ENCODE results near the gene PACRG. TPM values are rescaled to one million over a fixed set of nuclear protein-coding genes. Genes with fewer than 3 reads are reported as not detected.
"Not testable (repeated sequence)": the region's sequence is repeated elsewhere in the genome, so short reads cannot be mapped to it uniquely, and the experiment has no call there.

PACRG gene
- total RNA-seq, 5 donors from 2014 or later (not counting 1 experiment from before 2014, with no cell fraction given): 0.20 to 3.0 (median 1.2) TPM; not detected in 1

- H3K4me1 ChIP-seq (ENCODE audit: control insufficient read depth in 1 of 2, extremely low read depth in 1 of 2, insufficient read depth in 2 of 2, low read length in 2 of 2); H3K36me3 ChIP-seq (ENCODE audit: control insufficient read depth in 2 of 2, extremely low read depth in 1 of 2, insufficient read depth in 1 of 2, low read length in 1 of 2); H3K9me3 Mint-ChIP-seq; H3K9me3 ChIP-seq; ATAC-seq (replicated peaks in 1 of 4); H3K4me3 ChIP-seq (ENCODE audit: control insufficient read depth in 1 of 2, extremely low read depth in 1 of 2, low read length in 1 of 2); H3K27ac ChIP-seq (ENCODE audit: low read length); H3K36me3 Mint-ChIP-seq; H3K4me3 Mint-ChIP-seq; DNase-seq; H3K4me1 Mint-ChIP-seq; POLR2A ChIA-PET; CTCF ChIA-PET; H3K27ac Mint-ChIP-seq: not testable (repeated sequence)
- WGBS (ENCODE audit: insufficient coverage): 89% methylated on average over 10 of the region's 12 CpGs
- peaks cover 0 to 17% of the 10 kb centered on the region in 2 experiments for H3K27me3 ChIP-seq (replicated peaks in 1 of 2; ENCODE audit: control insufficient read depth in 2 of 2, extremely low read depth in 1 of 2, insufficient read depth in 2 of 2, low read length in 1 of 2)
- peaks cover 22 to 26% of the 10 kb centered on the region in 2 donors for H3K27me3 Mint-ChIP-seq
Observed at GRCh38 chr6:163316866-163317495, 589.2 kb downstream of the PACRG start.

GRCh38 chr6:163318071-163318786 is 590.5 kb downstream of the PACRG start:
- no peak overlapping the region for H3K27ac ChIP-seq (ENCODE audit: low read length)
- H3K9me3 ChIP-seq: no peaks in the 10 kb centered on the region
- Mint-ChIP-seq H3K9me3 (no peaks in the 10 kb centered on the region), H3K4me1 (no peaks in the 10 kb centered on the region), H3K36me3 (no peaks in the 10 kb centered on the region), H3K27me3 (peaks cover 21 to 27% of the 10 kb centered on the region in 2 donors), H3K4me3 (no peak overlapping the region), H3K27ac (no peak overlapping the region)
- ChIA-PET POLR2A (no interaction called here), CTCF (no interaction called here)
- H3K4me1 ChIP-seq (ENCODE audit: control insufficient read depth in 1 of 2, extremely low read depth in 1 of 2, insufficient read depth in 2 of 2, low read length in 2 of 2): no peaks in the 10 kb centered on the region
- no peak overlapping the region for H3K4me3 ChIP-seq (ENCODE audit: control insufficient read depth in 1 of 2, extremely low read depth in 1 of 2, low read length in 1 of 2)
- no peak for ATAC-seq (replicated peaks in 1 of 4)
- no peak for DNase-seq
- H3K36me3 ChIP-seq (ENCODE audit: control insufficient read depth in 2 of 2, extremely low read depth in 1 of 2, insufficient read depth in 1 of 2, low read length in 1 of 2): no peaks in the 10 kb centered on the region
- 89% methylated on average over 6 of the region's 13 CpGs for WGBS (ENCODE audit: insufficient coverage)
- peaks cover 0 to 13% of the 10 kb centered on the region in 2 experiments for H3K27me3 ChIP-seq (replicated peaks in 1 of 2; ENCODE audit: control insufficient read depth in 2 of 2, extremely low read depth in 1 of 2, insufficient read depth in 2 of 2, low read length in 1 of 2)

- H3K27me3 Mint-ChIP-seq: peaks cover 17 to 27% of the 10 kb centered on the region in 2 donors
- no peak overlapping the region for H3K27ac Mint-ChIP-seq
- H3K4me3 Mint-ChIP-seq: no peak overlapping the region
- H3K4me1 Mint-ChIP-seq: no peaks in the 10 kb centered on the region
- CTCF ChIA-PET: no interaction called here
- no peaks in the 10 kb centered on the region for H3K4me1 ChIP-seq (ENCODE audit: control insufficient read depth in 1 of 2, extremely low read depth in 1 of 2, insufficient read depth in 2 of 2, low read length in 2 of 2)
- no peak overlapping the region for H3K27ac ChIP-seq (ENCODE audit: low read length)
- DNase-seq: no peak
- no peak for ATAC-seq (replicated peaks in 1 of 4)
- H3K36me3 Mint-ChIP-seq: no peaks in the 10 kb centered on the region
- no peaks in the 10 kb centered on the region for H3K9me3 Mint-ChIP-seq
- H3K36me3 ChIP-seq (ENCODE audit: control insufficient read depth in 2 of 2, extremely low read depth in 1 of 2, insufficient read depth in 1 of 2, low read length in 1 of 2): no peaks in the 10 kb centered on the region
- POLR2A ChIA-PET: interaction anchor here in 1 of 2 donors (0.5 kb wide), 1 partner anchor 107 kb away, joined by 4 read pairs; no protein-coding TSS in a partner anchor
- 94% methylated on average over 6 of the region's 10 CpGs for WGBS (ENCODE audit: insufficient coverage)
- H3K9me3 ChIP-seq: no peaks in the 10 kb centered on the region
- peaks cover 0 to 20% of the 10 kb centered on the region in 2 experiments for H3K27me3 ChIP-seq (replicated peaks in 1 of 2; ENCODE audit: control insufficient read depth in 2 of 2, extremely low read depth in 1 of 2, insufficient read depth in 2 of 2, low read length in 1 of 2)
- H3K4me3 ChIP-seq (ENCODE audit: control insufficient read depth in 1 of 2, extremely low read depth in 1 of 2, low read length in 1 of 2): no peak overlapping the region
Observed at GRCh38 chr6:163319609-163320366, 592.0 kb downstream of the PACRG start.

- no peak overlapping the region for H3K27ac Mint-ChIP-seq
Observed at GRCh38 chr6:163320402-163320801, 592.6 kb downstream of the PACRG start.

GRCh38 chr6:163320804-163321203 is 593.0 kb downstream of the PACRG start:
- Mint-ChIP-seq H3K9me3 (no peaks in the 10 kb centered on the region), H3K36me3 (no peaks in the 10 kb centered on the region), H3K4me3 (no peak overlapping the region), H3K4me1 (no peaks in the 10 kb centered on the region), H3K27ac (no peak overlapping the region), H3K27me3 (peaks cover 17 to 25% of the 10 kb centered on the region in 2 donors)
- DNase-seq: no peak
- ATAC-seq (replicated peaks in 1 of 4): no peak
- no peak overlapping the region for H3K4me3 ChIP-seq (ENCODE audit: control insufficient read depth in 1 of 2, extremely low read depth in 1 of 2, low read length in 1 of 2)
- no peaks in the 10 kb centered on the region for H3K9me3 ChIP-seq
- no peaks in the 10 kb centered on the region for H3K36me3 ChIP-seq (ENCODE audit: control insufficient read depth in 2 of 2, extremely low read depth in 1 of 2, insufficient read depth in 1 of 2, low read length in 1 of 2)
- no CpG with 5 or more reads among the region's 2 CpGs for WGBS (ENCODE audit: insufficient coverage)
- CTCF ChIA-PET: no interaction called here
- no peak overlapping the region for H3K27ac ChIP-seq (ENCODE audit: low read length)
- POLR2A ChIA-PET: no interaction called here
- no peaks in the 10 kb centered on the region for H3K4me1 ChIP-seq (ENCODE audit: control insufficient read depth in 1 of 2, extremely low read depth in 1 of 2, insufficient read depth in 2 of 2, low read length in 2 of 2)
- peaks cover 0 to 23% of the 10 kb centered on the region in 2 experiments for H3K27me3 ChIP-seq (replicated peaks in 1 of 2; ENCODE audit: control insufficient read depth in 2 of 2, extremely low read depth in 1 of 2, insufficient read depth in 2 of 2, low read length in 1 of 2)

More at GRCh38 chr6:163320402-163320801, 592.6 kb downstream of the PACRG start:
- Histone ChIP-seq H3K27me3 (replicated peaks in 1 of 2; ENCODE audit: control insufficient read depth in 2 of 2, extremely low read depth in 1 of 2, insufficient read depth in 2 of 2, low read length in 1 of 2) (peaks cover 0 to 23% of the 10 kb centered on the region in 2 experiments), H3K4me1 (ENCODE audit: control insufficient read depth in 1 of 2, extremely low read depth in 1 of 2, insufficient read depth in 2 of 2, low read length in 2 of 2) (no peaks in the 10 kb centered on the region), H3K36me3 (ENCODE audit: control insufficient read depth in 2 of 2, extremely low read depth in 1 of 2, insufficient read depth in 1 of 2, low read length in 1 of 2) (no peaks in the 10 kb centered on the region), H3K4me3 (ENCODE audit: control insufficient read depth in 1 of 2, extremely low read depth in 1 of 2, low read length in 1 of 2) (no peak overlapping the region), H3K9me3 (no peaks in the 10 kb centered on the region), H3K27ac (ENCODE audit: low read length) (no peak overlapping the region)
- ChIA-PET CTCF (no interaction called here), POLR2A (interaction anchor here in 1 of 2 donors (0.5 kb wide), 1 partner anchor 106 kb away, joined by 4 read pairs; no protein-coding TSS in a partner anchor)
- Mint-ChIP-seq H3K4me3 (no peak overlapping the region), H3K36me3 (no peaks in the 10 kb centered on the region), H3K27me3 (peaks cover 17 to 28% of the 10 kb centered on the region in 2 donors), H3K4me1 (no peaks in the 10 kb centered on the region), H3K9me3 (no peaks in the 10 kb centered on the region)
- no CpG with 5 or more reads among the region's 3 CpGs for WGBS (ENCODE audit: insufficient coverage)
- DNase-seq (no peak), ATAC-seq (replicated peaks in 1 of 4) (no peak)

GRCh38 chr6:163321717-163322116 is 593.9 kb downstream of the PACRG start:
- Mint-ChIP-seq H3K4me1 (no peaks in the 10 kb centered on the region), H3K9me3 (no peaks in the 10 kb centered on the region), H3K27me3 (peaks cover 17 to 28% of the 10 kb centered on the region in 2 donors), H3K27ac (no peak overlapping the region), H3K4me3 (no peak overlapping the region), H3K36me3 (no peaks in the 10 kb centered on the region)
- Histone ChIP-seq H3K36me3 (ENCODE audit: control insufficient read depth in 2 of 2, extremely low read depth in 1 of 2, insufficient read depth in 1 of 2, low read length in 1 of 2) (no peaks in the 10 kb centered on the region), H3K9me3 (no peaks in the 10 kb centered on the region), H3K4me3 (ENCODE audit: control insufficient read depth in 1 of 2, extremely low read depth in 1 of 2, low read length in 1 of 2) (no peak overlapping the region), H3K27me3 (replicated peaks in 1 of 2; ENCODE audit: control insufficient read depth in 2 of 2, extremely low read depth in 1 of 2, insufficient read depth in 2 of 2, low read length in 1 of 2) (peaks cover 0 to 23% of the 10 kb centered on the region in 2 experiments), H3K4me1 (ENCODE audit: control insufficient read depth in 1 of 2, extremely low read depth in 1 of 2, insufficient read depth in 2 of 2, low read length in 2 of 2) (no peaks in the 10 kb centered on the region), H3K27ac (ENCODE audit: low read length) (no peak overlapping the region)
- DNase-seq: no peak
- WGBS (ENCODE audit: insufficient coverage): 89% methylated on average over 18 of the region's 18 CpGs
- ChIA-PET CTCF (no interaction called here), POLR2A (no interaction called here)
- ATAC-seq (replicated peaks in 1 of 4): no peak
